HCT116 (cell line): ENCODE measurements around the gene PRMT9. TPM values are rescaled to one million over a fixed set of nuclear protein-coding genes. Genes with fewer than 3 reads are reported as not detected.

ENCODE experiments used
- ATAC-seq: fragments of 200-7000 bp; cut with Tn5 transposase; 2 replicates; pipeline ENCODE4 v1.9.1; 2020; ENCODE audit warnings: mild to moderate bottlenecking, moderate library complexity
- BruUV-seq: library from RNA; stranded (reverse); fragments of 400-500 nt; replicated peaks from 2 replicates; lab custom pipeline; 2021; lab: Mats Ljungman, UMichigan
- CTCF ChIA-PET: fragments of 300-600 bp; sonication (Branson Sonifier 250); formaldehyde crosslinking; loops from one replicate; lab custom pipeline; 2021; ENCODE audit warnings: antibody characterized with exemption; lab: Charles Lee
- POLR2A ChIA-PET: fragments of 300-600, 350-600 bp; sonication (Branson Sonifier 250); formaldehyde crosslinking; loops from one replicate; lab custom pipeline; 2021; ENCODE audit warnings: antibody characterized with exemption; lab: Charles Lee
- RAD21 ChIA-PET, 2 experiments: fragments of 300-600 bp; sonication (Branson Sonifier 250); formaldehyde crosslinking; loops; one replicate each; lab custom pipeline; 2023; ENCODE audit warnings: low total read pairs in 2 of 2; ENCODE audit not compliant: uncharacterized antibody in 2 of 2, unreplicated experiment in 2 of 2, low non-redundant PET in 1 of 2; lab: Charles Lee
- DNase-seq: peaks from one replicate; pipeline ENCODE4 v3.0.0-alpha.2; 2010; ENCODE audit warnings: low read depth, low spot score
- H2AFZ ChIP-seq: fragments of 200-600 bp; shearing (Covaris generic), sonication (generic); 2 replicates; pipeline ENCODE4 v1.6.1; 2017; ENCODE audit warnings: low read depth, mixed run types, mixed read lengths, antibody characterized with exemption, low read length; ENCODE audit not compliant: poor library complexity, severe bottlenecking
- H3K27ac ChIP-seq: 2 replicates; pipeline ENCODE4 v1.5.1; 2012; ENCODE audit warnings: low read depth, low read length
- H3K27me3 ChIP-seq: fragments of 200-600 bp; sonication (generic); 2 replicates; pipeline ENCODE4 v1.6.1; 2016; ENCODE audit warnings: mixed run types, low read length, mixed read lengths; ENCODE audit not compliant: insufficient read depth
- H3K36me3 ChIP-seq, 2 experiments: fragments of 200-500 bp in 1 of 2; fragments of 200-600 bp in 1 of 2; sonication (Bioruptor generic) in 1 of 2; sonication (generic) in 1 of 2; 2 replicates each; pipeline versions ENCODE4 v1.5.1 to v1.6.1; 2014 to 2016; ENCODE audit warnings: low read length in 2 of 2, inconsistent platforms in 1 of 2, mixed read lengths in 1 of 2, mixed run types in 1 of 2; ENCODE audit not compliant: insufficient read depth in 2 of 2, control insufficient read depth in 1 of 2
- H3K4me1 ChIP-seq, 2 experiments: fragments of 200-600 bp in 1 of 2; sonication (generic) in 1 of 2; 2 replicates each; pipeline versions ENCODE4 v1.5.1 to v1.6.1; 2012 to 2017; ENCODE audit warnings: low read length in 2 of 2, inconsistent platforms in 1 of 2, mild to moderate bottlenecking in 1 of 2, mixed read lengths in 1 of 2, mixed run types in 1 of 2, moderate library complexity in 1 of 2; ENCODE audit not compliant: insufficient read depth in 2 of 2, control insufficient read depth in 1 of 2
- H3K4me2 ChIP-seq: fragments of 200-600 bp; sonication (generic); 2 replicates; pipeline ENCODE4 v1.6.1; 2017; ENCODE audit warnings: mixed run types, low read length, mixed read lengths
- H3K4me3 ChIP-seq, 2 experiments: fragments of 200-600 bp in 1 of 2; sonication (generic) in 1 of 2; replicated peaks in 1 of 2; 2 replicates each; pipeline ENCODE4 v1.5.1; 2011 to 2016; ENCODE audit warnings: low read length in 2 of 2, control low read depth in 1 of 2, low read depth in 1 of 2, mild to moderate bottlenecking in 1 of 2, mixed read lengths in 1 of 2, mixed run types in 1 of 2
- H3K79me2 ChIP-seq: fragments of 200-600 bp; sonication (generic); 2 replicates; pipeline ENCODE4 v1.6.1; 2017; ENCODE audit warnings: mild to moderate bottlenecking, mixed run types, low read length, moderate library complexity, mixed read lengths; ENCODE audit not compliant: insufficient read depth
- H3K9ac ChIP-seq: fragments of 200-600 bp; sonication (generic); 2 replicates; pipeline ENCODE4 v1.6.1; 2016; ENCODE audit warnings: low read length, mixed read lengths
- H3K9me2 ChIP-seq: fragments of 200-600 bp; sonication (generic), shearing (Covaris generic); 2 replicates; pipeline ENCODE4 v1.6.1; 2017; ENCODE audit warnings: mixed run types, mild to moderate bottlenecking, moderate library complexity; ENCODE audit not compliant: insufficient read depth
- H3K9me3 ChIP-seq, 2 experiments: fragments of 200-500 bp in 1 of 2; fragments of 200-600 bp in 1 of 2; sonication (Bioruptor generic) in 1 of 2; sonication (generic) in 1 of 2; 2 replicates each; pipeline ENCODE4 v1.6.1; 2014 to 2017; ENCODE audit warnings: low read length in 2 of 2, mixed read lengths in 2 of 2, inconsistent platforms in 1 of 2, low read depth in 1 of 2, mild to moderate bottlenecking in 1 of 2, mixed run types in 1 of 2, moderate library complexity in 1 of 2; ENCODE audit not compliant: control insufficient read depth in 1 of 2, insufficient read depth in 1 of 2
- H4K20me1 ChIP-seq: fragments of 200-600 bp; sonication (generic), shearing (Covaris generic); 2 replicates; pipeline ENCODE4 v1.6.1; 2017; ENCODE audit warnings: mixed run types, mild to moderate bottlenecking, moderate library complexity; ENCODE audit not compliant: insufficient read depth
- ATF3 ChIP-seq: IDR thresholded peaks from 2 replicates; pipeline ENCODE4 v1.6.1; 2012
- CBX3 ChIP-seq: IDR thresholded peaks from 2 replicates; pipeline ENCODE4 v1.6.1; 2012; ENCODE audit warnings: low read depth
- FOSL1 ChIP-seq: IDR thresholded peaks from 2 replicates; pipeline ENCODE4 v1.6.1; 2012; ENCODE audit warnings: low read depth
- POLR2A ChIP-seq: IDR thresholded peaks from 2 replicates; pipeline ENCODE4 v1.7.0; 2011; ENCODE audit warnings: borderline replicate concordance; ENCODE audit not compliant: insufficient read depth, insufficient read length; ENCODE audit errors: extremely low read depth
- POLR2AphosphoS5 ChIP-seq: IDR thresholded peaks from 2 replicates; pipeline ENCODE4 v1.6.1; 2011; ENCODE audit warnings: mild to moderate bottlenecking, low read depth, low read length, moderate library complexity
- RAD21 ChIP-seq: IDR thresholded peaks from 2 replicates; pipeline ENCODE4 v1.6.1; 2012; ENCODE audit warnings: low read depth, mild to moderate bottlenecking
- SIN3A ChIP-seq: IDR thresholded peaks from 2 replicates; pipeline ENCODE4 v1.6.1; 2012; ENCODE audit warnings: low read depth
- TCF7L2 ChIP-seq: IDR thresholded peaks from 2 replicates; pipeline ENCODE4 v1.7.0; 2011; ENCODE audit warnings: borderline replicate concordance, inconsistent platforms; ENCODE audit not compliant: insufficient read depth, insufficient read length; ENCODE audit errors: extremely low read depth
- ZFX ChIP-seq: fragments of 450-650 bp; IDR thresholded peaks from 2 replicates; pipeline ENCODE4 v1.6.1; 2017
- intact Hi-C: fragments of 100-400 bp; cut with micrococcal nuclease; formaldehyde crosslinking; loops from 2 replicates; pipeline ENCODE4 v1.10.0; 2022
- total RNA-seq: library from RNA; stranded (reverse); gene quantifications from one replicate; pipeline ENCODE4 v1.2.1, GENCODE V29; 2021; ENCODE audit not compliant: unreplicated experiment
- TF ChIP-seq, protein P1 (sequence below): IDR thresholded peaks from 2 replicates; pipeline ENCODE4 v1.6.1; 2012; ENCODE audit warnings: low read depth
- TF ChIP-seq, protein P2 (sequence below), 3 experiments: fragments of 200-600 bp in 1 of 3; sonication (generic) in 1 of 3; IDR thresholded peaks in 2 of 3; conservative IDR thresholded peaks in 1 of 3; 2 replicates each; pipeline ENCODE4 v1.5.1; 2012 to 2017; ENCODE audit warnings: low read depth in 2 of 3, low read length in 2 of 3, antibody characterized with exemption in 1 of 3, borderline replicate concordance in 1 of 3, control low read depth in 1 of 3, mild to moderate bottlenecking in 1 of 3, mixed read lengths in 1 of 3, mixed run types in 1 of 3, moderate library complexity in 1 of 3; ENCODE audit not compliant: insufficient read depth in 1 of 3

The PRMT9 gene
- total RNA-seq, 1 experiment from 2014 or later: 5.8 TPM

GRCh38 chr4:147723326-147723725 lies 39.4 kb upstream of the PRMT9 start:
- POLR2A ChIA-PET: no interaction called here
- Histone ChIP-seq H3K4me2 (no peak overlapping the region), H3K79me2 (no peaks in the 10 kb centered on the region), H3K36me3 (no peaks in the 10 kb centered on the region), H3K4me3 (no peak overlapping the region), H3K9me2 (no peaks in the 10 kb centered on the region), H3K4me1 (peaks cover 11 to 28% of the 10 kb centered on the region in 2 experiments; a peak in 3 of 4 replicates), H2AFZ (no peak overlapping the region), H3K27ac (no peak overlapping the region), H4K20me1 (no peaks in the 10 kb centered on the region), H3K9ac (no peak overlapping the region), H3K9me3 (no peaks in the 10 kb centered on the region), H3K27me3 (no peaks in the 10 kb centered on the region)
- intact Hi-C loops: no loop called here
- no peak for DNase-seq
- RAD21 ChIA-PET: no interaction called here
- TF ChIP-seq, protein P1, sequence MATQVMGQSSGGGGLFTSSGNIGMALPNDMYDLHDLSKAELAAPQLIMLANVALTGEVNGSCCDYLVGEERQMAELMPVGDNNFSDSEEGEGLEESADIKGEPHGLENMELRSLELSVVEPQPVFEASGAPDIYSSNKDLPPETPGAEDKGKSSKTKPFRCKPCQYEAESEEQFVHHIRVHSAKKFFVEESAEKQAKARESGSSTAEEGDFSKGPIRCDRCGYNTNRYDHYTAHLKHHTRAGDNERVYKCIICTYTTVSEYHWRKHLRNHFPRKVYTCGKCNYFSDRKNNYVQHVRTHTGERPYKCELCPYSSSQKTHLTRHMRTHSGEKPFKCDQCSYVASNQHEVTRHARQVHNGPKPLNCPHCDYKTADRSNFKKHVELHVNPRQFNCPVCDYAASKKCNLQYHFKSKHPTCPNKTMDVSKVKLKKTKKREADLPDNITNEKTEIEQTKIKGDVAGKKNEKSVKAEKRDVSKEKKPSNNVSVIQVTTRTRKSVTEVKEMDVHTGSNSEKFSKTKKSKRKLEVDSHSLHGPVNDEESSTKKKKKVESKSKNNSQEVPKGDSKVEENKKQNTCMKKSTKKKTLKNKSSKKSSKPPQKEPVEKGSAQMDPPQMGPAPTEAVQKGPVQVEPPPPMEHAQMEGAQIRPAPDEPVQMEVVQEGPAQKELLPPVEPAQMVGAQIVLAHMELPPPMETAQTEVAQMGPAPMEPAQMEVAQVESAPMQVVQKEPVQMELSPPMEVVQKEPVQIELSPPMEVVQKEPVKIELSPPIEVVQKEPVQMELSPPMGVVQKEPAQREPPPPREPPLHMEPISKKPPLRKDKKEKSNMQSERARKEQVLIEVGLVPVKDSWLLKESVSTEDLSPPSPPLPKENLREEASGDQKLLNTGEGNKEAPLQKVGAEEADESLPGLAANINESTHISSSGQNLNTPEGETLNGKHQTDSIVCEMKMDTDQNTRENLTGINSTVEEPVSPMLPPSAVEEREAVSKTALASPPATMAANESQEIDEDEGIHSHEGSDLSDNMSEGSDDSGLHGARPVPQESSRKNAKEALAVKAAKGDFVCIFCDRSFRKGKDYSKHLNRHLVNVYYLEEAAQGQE: no peak
- TF ChIP-seq CBX3 (no peak), FOSL1 (no peak), RAD21 (no peak), TCF7L2 (no peak), POLR2A (no peak), ZFX (no peak), ATF3 (no peak), POLR2AphosphoS5 (no peak), SIN3A (no peak)
- TF ChIP-seq, protein P2, sequence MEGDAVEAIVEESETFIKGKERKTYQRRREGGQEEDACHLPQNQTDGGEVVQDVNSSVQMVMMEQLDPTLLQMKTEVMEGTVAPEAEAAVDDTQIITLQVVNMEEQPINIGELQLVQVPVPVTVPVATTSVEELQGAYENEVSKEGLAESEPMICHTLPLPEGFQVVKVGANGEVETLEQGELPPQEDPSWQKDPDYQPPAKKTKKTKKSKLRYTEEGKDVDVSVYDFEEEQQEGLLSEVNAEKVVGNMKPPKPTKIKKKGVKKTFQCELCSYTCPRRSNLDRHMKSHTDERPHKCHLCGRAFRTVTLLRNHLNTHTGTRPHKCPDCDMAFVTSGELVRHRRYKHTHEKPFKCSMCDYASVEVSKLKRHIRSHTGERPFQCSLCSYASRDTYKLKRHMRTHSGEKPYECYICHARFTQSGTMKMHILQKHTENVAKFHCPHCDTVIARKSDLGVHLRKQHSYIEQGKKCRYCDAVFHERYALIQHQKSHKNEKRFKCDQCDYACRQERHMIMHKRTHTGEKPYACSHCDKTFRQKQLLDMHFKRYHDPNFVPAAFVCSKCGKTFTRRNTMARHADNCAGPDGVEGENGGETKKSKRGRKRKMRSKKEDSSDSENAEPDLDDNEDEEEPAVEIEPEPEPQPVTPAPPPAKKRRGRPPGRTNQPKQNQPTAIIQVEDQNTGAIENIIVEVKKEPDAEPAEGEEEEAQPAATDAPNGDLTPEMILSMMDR (IDR thresholded peaks at IDR 0.05 in 2 of 3, conservative IDR thresholded peaks at IDR 0.05 in 1 of 3; ENCODE audit: borderline replicate concordance in 1 of 3, insufficient read depth in 1 of 3, low read depth in 2 of 3, low read length in 2 of 3): no peak
- no peak for ATAC-seq
- BruUV-seq: no TSS peak
- CTCF ChIA-PET: no interaction called here
